SK-N-MC (cell line): ENCODE data around the gene FAM149A.

ENCODE experiments used
- EZH2 ChIP-seq: fragments of 200-600 bp; sonication (generic); IDR thresholded peaks from one replicate; pipeline ENCODE4 v1.6.1; 2017; ENCODE audit warnings: antibody characterized with exemption
- POLR2AphosphoS5 ChIP-seq: IDR thresholded peaks from 2 replicates; pipeline ENCODE4 v1.6.1; 2012; ENCODE audit warnings: mild to moderate bottlenecking, low read depth, low read length, borderline replicate concordance

- TF ChIP-seq POLR2AphosphoS5: no peak
- TF ChIP-seq EZH2: no peak
These were observed 96.0 kb downstream of the FAM149A start for GRCh38 chr4:186200516-186200915.
